ENCODE results near the gene ZNF383.
"Not testable (repeated sequence)": the region's sequence is repeated elsewhere in the genome, so short reads cannot be mapped to it uniquely, and the experiment has no call there.

GRCh38 chr19:37294246-37294645 lies 76.2 kb downstream of the ZNF383 start:
- TF ChIP-seq CTCF (conservative IDR thresholded peaks at IDR 0.05); EZH2 (IDR thresholded peaks at IDR 0.05; ENCODE audit: low read depth): not testable (repeated sequence)
